ENCODE measurements around the gene MREG.

DNA sequence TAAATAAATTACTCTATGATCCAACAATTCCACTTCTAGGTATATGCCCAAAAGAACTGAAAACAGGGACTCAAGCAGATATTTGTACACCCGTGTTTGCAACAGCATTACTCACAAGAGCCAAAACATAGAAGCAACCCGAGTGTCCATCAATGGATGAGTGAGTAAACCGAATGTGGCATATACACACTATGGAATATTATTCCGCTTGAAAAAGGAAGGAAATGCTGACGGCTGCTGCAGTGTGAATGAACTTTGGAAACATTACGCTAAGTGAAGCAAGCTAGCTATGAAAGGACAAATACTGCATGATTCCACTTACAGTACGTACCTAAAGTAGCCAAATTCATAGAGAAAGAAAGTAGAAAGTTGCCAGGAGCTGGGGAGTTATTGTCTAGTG lies 32.2 kb downstream of the MREG start:
- TF ChIP-seq, protein P1, sequence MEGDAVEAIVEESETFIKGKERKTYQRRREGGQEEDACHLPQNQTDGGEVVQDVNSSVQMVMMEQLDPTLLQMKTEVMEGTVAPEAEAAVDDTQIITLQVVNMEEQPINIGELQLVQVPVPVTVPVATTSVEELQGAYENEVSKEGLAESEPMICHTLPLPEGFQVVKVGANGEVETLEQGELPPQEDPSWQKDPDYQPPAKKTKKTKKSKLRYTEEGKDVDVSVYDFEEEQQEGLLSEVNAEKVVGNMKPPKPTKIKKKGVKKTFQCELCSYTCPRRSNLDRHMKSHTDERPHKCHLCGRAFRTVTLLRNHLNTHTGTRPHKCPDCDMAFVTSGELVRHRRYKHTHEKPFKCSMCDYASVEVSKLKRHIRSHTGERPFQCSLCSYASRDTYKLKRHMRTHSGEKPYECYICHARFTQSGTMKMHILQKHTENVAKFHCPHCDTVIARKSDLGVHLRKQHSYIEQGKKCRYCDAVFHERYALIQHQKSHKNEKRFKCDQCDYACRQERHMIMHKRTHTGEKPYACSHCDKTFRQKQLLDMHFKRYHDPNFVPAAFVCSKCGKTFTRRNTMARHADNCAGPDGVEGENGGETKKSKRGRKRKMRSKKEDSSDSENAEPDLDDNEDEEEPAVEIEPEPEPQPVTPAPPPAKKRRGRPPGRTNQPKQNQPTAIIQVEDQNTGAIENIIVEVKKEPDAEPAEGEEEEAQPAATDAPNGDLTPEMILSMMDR (IDR thresholded peaks at IDR 0.05): no peak
- no peak for TF ChIP-seq POLR2A (IDR thresholded peaks at IDR 0.05)

Measured in lower leg skin (tissue), 3 donors.